HG03460 (cell line): ENCODE data around the gene PCDHB6.
"Not testable (repeated sequence)": the region's sequence is repeated elsewhere in the genome, so short reads cannot be mapped to it uniquely, and the experiment has no call there.

ENCODE experiments used
- ATAC-seq: cut with Tn5 transposase; IDR thresholded peaks from one replicate; pipeline ENCODE4 v1.9.1; 2021; ENCODE audit not compliant: unreplicated experiment

The PCDHB6 gene

DNA sequence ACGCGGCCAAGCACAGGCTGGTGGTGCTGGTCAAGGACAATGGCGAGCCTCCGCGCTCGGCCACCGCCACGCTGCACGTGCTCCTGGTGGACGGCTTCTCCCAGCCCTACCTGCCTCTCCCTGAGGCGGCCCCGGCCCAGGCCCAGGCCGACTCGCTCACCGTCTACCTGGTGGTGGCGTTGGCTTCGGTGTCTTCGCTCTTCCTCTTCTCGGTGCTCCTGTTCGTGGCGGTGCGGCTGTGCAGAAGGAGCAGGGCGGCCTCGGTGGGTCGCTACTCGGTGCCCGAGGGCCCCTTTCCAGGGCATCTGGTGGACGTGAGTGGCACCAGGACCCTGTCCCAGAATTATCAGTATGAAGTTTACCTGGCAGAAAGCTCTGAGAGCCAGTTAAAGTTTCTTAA is 8.0 kb downstream of the PCDHB6 start:
- not testable (repeated sequence) for ATAC-seq

DNA sequence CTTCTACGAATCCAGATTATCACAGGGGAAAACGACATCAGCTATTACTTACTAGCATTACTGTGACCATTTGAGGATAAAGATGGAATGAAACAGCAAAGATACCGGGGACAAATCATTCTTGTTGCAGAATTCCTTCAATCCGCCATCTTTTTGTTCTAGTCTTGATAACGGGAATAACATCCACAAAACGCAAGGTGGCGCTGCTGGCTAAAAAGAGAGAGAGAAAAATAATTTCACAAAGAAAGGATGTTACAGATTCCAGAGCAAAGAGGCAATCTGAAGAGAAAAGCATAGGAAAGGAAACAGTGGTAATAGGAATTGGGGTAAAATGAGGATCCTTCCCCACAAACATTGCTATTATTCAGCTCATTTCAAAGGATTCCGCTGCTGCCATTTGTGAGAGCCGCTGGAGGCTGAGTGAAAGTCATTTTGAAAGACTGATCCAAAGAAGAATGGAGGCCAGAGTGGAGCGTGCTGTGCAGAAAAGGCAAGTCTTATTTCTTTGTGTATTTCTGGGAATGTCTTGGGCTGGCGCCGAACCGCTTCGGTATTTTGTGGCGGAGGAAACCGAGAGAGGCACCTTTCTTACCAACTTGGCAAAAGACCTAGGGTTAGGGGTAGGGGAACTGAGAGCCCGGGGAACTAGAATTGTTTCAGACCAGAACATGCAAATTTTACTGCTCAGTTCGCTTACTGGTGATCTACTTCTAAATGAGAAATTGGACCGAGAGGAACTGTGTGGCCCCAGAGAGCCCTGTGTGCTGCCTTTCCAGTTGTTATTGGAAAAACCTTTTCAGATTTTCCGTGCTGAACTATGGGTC is 22.7 kb downstream of the PCDHB6 start, which contains the start of gene PCDHB7:
PCDHB7 (plus strand) TSS at position 264 of the 824 bp plus-strand sequence; CDS start at position 456, 192 bp downstream.
- no peak for ATAC-seq

DNA sequence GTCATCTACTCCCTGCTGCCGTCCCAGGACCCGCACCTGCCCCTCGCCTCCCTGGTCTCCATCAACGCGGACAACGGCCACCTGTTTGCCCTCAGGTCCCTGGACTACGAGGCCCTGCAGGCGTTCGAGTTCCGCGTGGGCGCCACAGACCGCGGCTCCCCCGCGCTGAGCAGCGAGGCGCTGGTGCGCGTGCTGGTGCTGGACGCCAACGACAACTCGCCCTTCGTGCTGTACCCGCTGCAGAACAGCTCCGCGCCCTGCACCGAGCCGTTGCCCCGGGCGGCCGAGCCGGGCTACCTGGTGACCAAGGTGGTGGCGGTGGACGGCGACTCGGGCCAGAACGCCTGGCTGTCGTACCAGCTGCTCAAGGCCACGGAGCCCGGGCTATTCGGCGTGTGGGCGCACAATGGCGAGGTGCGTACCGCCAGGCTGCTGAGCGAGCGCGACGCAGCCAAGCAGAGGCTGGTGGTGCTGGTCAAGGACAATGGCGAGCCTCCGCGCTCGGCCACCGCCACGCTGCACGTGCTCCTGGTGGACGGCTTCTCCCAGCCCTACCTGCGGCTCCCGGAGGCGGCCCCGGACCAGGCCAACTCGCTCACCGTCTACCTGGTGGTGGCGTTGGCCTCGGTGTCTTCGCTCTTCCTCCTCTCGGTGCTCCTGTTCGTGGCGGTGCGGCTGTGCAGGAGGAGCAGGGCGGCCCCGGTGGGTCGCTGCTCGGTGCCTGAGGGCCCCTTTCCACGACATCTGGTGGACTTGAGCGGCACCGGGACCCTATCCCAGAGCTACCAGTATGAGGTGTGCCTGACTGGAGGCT is 24.6 kb downstream of the PCDHB6 start:
- ATAC-seq = not testable (repeated sequence)

DNA sequence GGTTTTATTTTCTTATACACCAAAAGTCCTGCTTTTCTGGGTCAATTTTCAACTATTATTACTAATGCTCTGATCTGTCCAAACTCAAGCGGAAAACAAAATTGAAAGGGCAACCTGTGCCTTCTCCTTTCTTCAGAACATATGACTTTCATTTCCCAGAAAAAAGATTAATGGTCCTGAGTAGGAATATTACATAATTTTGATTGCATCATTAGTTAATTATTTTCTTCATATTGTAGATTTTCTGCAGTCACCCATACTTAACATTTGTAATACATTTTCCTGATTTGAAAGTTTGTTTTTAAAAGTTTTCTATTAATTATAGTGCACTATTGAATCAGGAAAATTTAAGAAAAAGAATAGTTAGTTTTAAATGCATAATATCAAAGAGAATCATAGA is 26.1 kb downstream of the PCDHB6 start:
- ATAC-seq = no peak

DNA sequence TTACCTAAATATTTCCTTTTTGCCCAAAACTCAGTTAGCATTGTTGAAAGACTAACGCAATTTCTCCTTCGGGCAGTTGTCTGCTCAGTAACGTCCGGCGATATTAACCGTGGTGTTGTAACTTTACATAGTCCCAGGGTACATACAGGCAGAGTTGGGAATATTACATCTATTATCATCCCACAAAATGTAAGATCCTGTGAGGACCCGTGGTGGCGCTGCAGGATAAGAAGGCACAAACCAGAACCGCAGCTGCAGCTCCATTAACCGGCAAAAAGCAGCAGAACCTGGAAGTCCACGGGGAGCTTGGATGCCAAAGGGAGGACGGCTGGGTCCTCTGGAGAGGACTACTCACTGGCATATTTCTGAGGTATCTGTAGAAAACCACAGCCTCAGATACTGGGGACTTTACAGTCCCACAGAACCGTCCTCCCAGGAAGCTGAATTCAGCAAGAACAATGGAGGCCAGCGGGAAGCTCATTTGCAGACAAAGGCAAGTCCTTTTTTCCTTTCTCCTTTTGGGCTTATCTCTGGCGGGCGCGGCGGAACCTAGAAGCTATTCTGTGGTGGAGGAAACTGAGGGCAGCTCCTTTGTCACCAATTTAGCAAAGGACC is 27.8 kb downstream of the PCDHB6 start, which contains the start of gene PCDHB8:
PCDHB8 (plus strand) TSS at position 214 of the 615 bp plus-strand sequence; CDS start at position 459, 245 bp downstream.
- not testable (repeated sequence) for ATAC-seq

DNA sequence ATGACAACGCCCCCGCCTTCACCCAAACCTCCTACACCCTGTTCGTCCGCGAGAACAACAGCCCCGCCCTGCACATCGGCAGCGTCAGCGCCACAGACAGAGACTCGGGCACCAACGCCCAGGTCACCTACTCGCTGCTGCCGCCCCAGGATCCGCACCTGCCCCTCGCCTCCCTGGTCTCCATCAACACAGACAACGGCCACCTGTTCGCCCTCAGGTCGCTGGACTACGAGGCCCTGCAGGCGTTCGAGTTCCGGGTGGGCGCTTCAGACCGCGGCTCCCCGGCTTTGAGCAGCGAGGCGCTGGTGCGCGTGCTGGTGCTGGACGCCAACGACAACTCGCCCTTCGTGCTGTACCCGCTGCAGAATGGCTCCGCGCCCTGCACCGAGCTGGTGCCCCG is 29.5 kb downstream of the PCDHB6 start:
- ATAC-seq = not testable (repeated sequence)

DNA sequence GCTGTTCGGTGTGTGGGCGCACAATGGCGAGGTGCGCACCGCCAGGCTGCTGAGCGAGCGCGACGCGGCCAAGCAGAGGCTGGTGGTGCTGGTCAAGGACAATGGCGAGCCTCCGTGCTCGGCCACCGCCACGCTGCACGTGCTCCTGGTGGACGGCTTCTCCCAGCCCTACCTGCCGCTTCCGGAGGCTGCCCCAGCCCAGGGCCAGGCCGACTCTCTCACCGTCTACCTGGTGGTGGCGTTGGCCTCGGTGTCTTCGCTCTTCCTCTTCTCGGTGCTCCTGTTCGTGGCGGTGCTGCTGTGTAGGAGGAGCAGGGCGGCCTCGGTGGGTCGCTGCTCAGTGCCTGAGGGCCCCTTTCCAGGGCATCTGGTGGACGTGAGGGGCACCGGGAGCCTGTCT is 30.0 kb downstream of the PCDHB6 start:
- not testable (repeated sequence) for ATAC-seq

DNA sequence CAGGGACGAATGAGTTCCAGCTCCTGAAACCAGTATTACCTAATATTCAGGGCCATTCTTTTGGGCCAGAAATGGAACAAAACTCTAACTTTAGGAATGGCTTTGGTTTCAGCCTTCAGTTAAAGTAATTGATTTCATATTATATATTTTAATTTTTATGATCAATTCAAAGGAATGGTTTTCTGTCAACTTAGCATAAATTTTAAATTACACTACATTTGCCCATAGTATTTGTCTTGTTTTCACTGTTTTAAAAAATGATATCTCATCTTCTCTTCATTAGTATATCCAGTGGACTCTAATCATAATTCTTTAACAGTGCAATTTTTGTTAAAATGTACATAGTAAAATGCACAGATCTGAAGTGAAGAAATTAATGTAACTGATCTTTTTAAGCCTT is 30.5 kb downstream of the PCDHB6 start:
- no peak for ATAC-seq

DNA sequence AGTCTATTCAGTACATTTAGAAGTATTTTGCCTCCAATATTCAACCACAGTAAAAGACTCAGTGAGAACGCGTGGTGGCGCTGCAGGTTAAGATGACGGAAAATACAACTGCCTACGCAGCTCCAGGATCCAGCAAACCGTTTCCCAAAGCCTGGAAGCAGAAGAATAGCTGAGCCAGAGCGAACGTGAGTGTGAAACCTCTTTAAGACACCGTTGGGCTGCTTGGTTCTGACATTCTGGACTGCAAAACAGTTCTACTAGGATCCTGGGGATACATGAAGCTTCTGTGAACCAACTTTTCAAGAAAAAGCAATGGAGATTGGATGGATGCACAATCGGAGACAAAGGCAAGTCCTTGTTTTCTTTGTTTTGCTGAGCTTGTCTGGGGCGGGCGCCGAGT is 32.4 kb downstream of the PCDHB6 start, which contains the start of gene PCDHB16:
PCDHB16 (plus strand) TSS at position 140 of the 400 bp plus-strand sequence; CDS start at position 313, 173 bp downstream.
- no peak for ATAC-seq

DNA sequence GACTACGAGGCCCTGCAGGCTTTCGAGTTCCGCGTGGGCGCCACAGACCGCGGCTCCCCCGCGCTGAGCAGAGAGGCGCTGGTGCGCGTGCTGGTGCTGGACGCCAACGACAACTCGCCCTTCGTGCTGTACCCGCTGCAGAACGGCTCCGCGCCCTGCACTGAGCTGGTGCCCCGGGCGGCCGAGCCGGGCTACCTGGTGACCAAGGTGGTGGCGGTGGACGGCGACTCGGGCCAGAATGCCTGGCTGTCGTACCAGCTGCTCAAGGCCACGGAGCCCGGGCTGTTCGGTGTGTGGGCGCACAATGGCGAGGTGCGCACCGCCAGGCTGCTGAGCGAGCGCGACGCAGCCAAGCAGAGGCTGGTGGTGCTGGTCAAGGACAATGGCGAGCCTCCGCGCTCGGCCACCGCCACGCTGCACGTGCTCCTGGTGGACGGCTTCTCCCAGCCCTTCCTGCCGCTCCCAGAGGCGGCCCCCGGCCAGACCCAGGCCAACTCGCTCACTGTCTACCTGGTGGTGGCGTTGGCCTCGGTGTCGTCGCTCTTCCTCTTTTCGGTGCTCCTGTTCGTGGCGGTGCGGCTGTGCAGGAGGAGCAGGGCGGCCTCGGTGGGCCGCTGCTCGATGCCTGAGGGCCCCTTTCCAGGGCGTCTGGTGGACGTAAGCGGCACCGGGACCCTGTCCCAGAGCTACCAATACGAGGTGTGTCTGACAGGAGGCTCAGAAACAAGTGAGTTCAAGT is 34.4 kb downstream of the PCDHB6 start:
- ATAC-seq = not testable (repeated sequence)

DNA sequence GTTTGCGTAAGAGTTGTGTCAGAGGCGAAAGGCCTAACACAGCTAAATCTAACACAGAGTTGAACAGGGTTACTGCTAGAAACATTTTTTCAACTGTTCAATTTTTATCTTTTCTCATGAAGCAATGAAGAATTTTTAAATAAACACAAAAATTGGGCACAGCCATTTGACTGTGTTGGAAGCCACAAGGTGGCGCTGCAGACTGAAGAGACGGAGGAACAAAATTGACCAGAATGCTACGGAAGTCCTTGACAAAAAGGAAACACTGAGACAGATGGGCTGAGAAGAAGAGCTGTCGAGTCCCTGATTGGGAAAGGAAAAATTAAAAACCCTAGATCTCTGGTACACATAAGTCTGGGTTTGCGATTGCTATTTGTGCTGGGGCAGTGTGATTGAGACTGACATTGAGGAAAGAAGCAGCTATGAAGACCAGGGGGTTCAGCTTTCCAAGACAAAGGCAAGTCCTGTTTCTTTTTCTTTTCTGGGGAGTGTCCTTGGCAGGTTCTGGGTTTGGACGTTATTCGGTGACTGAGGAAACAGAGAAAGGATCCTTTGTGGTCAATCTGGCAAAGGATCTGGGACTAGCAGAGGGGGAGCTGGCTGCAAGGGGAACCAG is 37.1 kb downstream of the PCDHB6 start, which contains the start of gene PCDHB9:
PCDHB9 (plus strand) TSS at position 265 of the 616 bp plus-strand sequence; CDS start at position 423, 158 bp downstream.
- ATAC-seq = no peak

DNA sequence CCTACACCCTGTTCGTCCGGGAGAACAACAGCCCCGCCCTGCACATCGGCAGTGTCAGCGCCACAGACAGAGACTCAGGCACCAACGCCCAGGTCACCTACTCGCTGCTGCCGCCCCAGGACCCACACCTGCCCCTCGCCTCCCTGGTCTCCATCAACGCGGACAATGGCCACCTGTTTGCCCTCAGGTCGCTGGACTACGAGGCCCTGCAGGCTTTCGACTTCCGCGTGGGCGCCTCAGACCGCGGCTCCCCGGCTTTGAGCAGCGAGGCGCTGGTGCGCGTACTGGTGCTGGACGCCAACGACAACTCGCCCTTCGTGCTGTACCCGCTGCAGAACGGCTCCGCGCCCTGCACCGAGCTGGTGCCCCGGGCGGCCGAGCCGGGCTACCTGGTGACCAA is 38.8 kb downstream of the PCDHB6 start:
- ATAC-seq = not testable (repeated sequence)

DNA sequence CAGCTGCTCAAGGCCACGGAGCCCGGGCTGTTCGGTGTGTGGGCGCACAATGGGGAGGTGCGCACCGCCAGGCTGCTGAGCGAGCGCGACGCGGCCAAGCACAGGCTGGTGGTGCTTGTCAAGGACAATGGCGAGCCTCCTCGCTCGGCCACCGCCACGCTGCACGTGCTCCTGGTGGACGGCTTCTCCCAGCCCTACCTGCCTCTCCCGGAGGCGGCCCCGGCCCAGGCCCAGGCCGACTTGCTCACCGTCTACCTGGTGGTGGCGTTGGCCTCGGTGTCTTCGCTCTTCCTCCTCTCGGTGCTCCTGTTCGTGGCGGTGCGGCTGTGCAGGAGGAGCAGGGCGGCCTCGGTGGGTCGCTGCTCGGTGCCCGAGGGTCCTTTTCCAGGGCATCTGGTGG is 39.3 kb downstream of the PCDHB6 start:
- ATAC-seq = not testable (repeated sequence)

DNA sequence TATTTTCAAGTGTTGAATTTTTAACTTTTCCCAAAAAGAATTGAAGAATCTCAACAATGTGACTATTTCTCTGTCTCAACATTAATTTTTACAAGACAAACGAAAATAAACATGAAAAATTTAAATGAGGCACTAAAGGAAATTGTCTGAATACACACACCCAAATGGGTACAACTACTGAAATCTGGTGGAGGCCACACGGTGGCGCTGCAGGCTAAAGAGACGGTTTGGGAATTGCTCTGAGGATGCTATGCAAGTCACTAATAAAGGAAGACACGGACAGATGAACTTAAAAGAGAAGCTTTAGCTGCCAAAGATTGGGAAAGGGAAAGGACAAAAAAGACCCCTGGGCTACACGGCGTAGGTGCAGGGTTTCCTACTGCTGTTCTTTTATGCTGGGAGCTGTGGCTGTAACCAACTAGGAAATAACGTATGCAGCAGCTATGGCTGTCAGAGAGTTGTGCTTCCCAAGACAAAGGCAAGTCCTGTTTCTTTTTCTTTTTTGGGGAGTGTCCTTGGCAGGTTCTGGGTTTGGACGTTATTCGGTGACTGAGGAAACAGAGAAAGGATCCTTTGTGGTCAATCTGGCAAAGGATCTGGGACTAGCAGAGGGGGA is 42.4 kb downstream of the PCDHB6 start, which contains the start of gene PCDHB10:
PCDHB10 (plus strand) TSS at position 244 of the 616 bp plus-strand sequence; CDS start at position 444, 200 bp downstream.
- ATAC-seq = no peak

DNA sequence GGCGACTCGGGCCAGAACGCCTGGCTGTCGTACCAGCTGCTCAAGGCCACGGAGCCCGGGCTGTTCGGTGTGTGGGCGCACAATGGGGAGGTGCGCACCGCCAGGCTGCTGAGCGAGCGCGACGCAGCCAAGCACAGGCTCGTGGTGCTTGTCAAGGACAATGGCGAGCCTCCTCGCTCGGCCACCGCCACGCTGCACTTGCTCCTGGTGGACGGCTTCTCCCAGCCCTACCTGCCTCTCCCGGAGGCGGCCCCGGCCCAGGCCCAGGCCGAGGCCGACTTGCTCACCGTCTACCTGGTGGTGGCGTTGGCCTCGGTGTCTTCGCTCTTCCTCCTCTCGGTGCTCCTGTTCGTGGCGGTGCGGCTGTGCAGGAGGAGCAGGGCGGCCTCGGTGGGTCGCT is 44.5 kb downstream of the PCDHB6 start:
- not testable (repeated sequence) for ATAC-seq

DNA sequence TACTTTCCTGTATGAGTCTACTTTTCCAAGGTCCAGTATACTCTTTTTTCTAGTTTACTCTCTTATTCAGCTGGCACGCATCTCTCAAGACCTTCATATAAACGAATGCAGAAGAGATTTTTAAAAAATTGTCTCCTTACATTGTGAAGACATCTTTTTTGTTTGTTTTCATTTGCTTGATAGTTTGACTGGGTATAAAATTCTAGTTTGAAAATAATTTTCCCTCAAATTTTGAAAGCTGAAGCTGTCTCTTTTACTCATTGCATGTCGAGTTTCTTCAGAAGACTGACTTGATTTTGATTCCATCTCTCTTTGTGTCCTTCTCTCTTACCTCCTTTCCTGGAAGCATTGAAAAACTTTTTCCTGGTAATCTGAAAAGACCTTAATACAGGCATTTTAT is 46.5 kb downstream of the PCDHB6 start:
- ATAC-seq = no peak

DNA sequence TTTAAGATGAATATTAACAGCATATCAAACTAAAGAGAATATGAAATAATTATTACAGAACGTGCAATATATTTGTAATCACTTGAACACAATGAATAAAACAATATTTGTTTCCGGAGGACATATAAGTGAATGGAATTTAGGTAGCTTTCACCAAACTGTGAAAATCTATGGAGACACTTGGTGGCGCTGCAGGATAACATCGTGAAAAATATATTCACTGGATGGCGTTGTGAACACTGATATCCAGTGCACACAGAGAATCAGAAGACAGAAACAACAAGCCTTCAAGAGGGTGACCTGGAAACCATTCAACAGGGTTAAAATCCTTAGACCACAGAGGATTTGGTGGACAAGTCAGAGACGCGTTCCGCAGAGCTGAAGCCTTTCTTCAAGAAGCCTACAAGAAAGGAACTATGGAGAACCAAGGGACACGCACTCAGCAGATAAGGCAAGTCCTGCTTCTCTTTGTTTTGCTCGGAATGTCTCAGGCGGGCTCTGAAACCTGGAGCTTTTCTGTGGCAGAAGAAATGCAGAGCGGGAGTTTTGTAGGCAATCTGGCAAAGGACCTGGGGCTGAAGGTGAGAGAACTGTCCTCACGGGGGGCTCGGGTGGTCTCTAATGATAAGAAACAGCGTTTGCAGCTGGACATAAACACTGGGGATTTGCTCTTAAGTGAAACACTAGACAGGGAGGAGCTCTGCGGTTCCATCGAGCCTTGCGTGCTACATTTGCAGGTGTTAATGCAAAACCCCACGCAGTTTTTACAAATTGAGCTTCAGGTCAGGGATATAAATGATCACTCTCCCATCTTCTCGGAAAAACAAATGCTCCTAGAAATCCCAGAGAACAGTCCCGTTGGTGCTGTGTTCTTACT is 49.7 kb downstream of the PCDHB6 start, which contains the start of gene PCDHB11:
PCDHB11 (plus strand) TSS at position 269 of the 877 bp plus-strand sequence; CDS start at position 417, 148 bp downstream.
- ATAC-seq = no peak

DNA sequence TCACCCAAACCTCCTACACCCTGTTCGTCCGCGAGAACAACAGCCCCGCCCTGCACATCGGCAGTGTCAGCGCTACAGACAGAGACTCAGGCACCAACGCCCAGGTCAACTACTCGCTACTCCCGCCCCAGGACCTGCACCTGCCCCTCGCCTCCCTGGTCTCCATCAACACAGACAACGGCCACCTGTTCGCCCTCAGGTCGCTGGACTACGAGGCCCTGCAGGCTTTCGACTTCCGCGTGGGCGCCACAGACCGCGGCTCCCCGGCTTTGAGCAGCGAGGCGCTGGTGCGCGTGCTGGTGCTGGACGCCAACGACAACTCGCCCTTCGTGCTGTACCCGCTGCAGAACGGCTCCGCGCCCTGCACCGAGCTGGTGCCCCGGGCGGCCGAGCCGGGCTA is 51.3 kb downstream of the PCDHB6 start:
- not testable (repeated sequence) for ATAC-seq
